Umbilical cord (tissue), 2 donors: ENCODE data around the gene KRT32. TPM values are rescaled to one million over a fixed set of nuclear protein-coding genes. Genes with fewer than 3 reads are reported as not detected.

Experiments
- DNase-seq: peaks from one replicate; pipeline ENCODE4 v3.0.0-alpha.2; 2015; ENCODE audit warnings: low spot score
- total RNA-seq: library from RNA; depleted of rRNA; stranded (reverse); fragments of >200 nt; gene quantifications from one replicate; pipeline ENCODE4 v1.2.3, GENCODE V29; 2014; ENCODE audit warnings: low replicate concordance; ENCODE audit not compliant: insufficient read depth

The KRT32 gene
- 1.2 TPM for total RNA-seq

GRCh38 chr17:41466988-41467387 is at the start of gene KRT32:
Gene KRT32, minus strand, starts transcription at chr17:41467386. Its CDS starts 61 bp downstream, at chr17:41467325.
- DNase-seq = no peak

- no peak for DNase-seq
These were observed 49.7 kb upstream of the KRT32 start for GRCh38 chr17:41516830-41517283.

GRCh38 chr17:41516147-41516829 is 49.1 kb upstream of the KRT32 start:
- no peak for DNase-seq

- no peak for DNase-seq
These were observed 46.0 kb upstream of the KRT32 start for GRCh38 chr17:41513168-41513547.

GRCh38 chr17:41512546-41513167 is 45.5 kb upstream of the KRT32 start:
- no peak for DNase-seq

- no peak for DNase-seq
These were observed 44.5 kb upstream of the KRT32 start for GRCh38 chr17:41511716-41512115.

GRCh38 chr17:41511116-41511515 is 43.9 kb upstream of the KRT32 start:
- peak; percentile 72 for DNase-seq

GRCh38 chr17:41510251-41511065 is 43.3 kb upstream of the KRT32 start:
- no peak for DNase-seq

- DNase-seq = peak; percentile 59
These were observed 40.2 kb upstream of the KRT32 start for GRCh38 chr17:41507315-41507880.

GRCh38 chr17:41505809-41506767 is 38.9 kb upstream of the KRT32 start:
- DNase-seq = no peak

GRCh38 chr17:41505007-41505808 is 38.0 kb upstream of the KRT32 start, which contains the start of gene KRT13:
Gene KRT13, minus strand, starts transcription at chr17:41505612. Its CDS starts 62 bp downstream, at chr17:41505550.
- peak; percentile 41 for DNase-seq

GRCh38 chr17:41504246-41504977 is 37.2 kb upstream of the KRT32 start:
- peak; percentile 28 for DNase-seq

GRCh38 chr17:41503202-41503601 is 36.0 kb upstream of the KRT32 start:
- no peak for DNase-seq

GRCh38 chr17:41500131-41500911 is 33.1 kb upstream of the KRT32 start:
- DNase-seq = peak; percentile 29

GRCh38 chr17:41499714-41500113 is 32.5 kb upstream of the KRT32 start:
- DNase-seq = no peak

- no peak for DNase-seq
These were observed 31.1 kb upstream of the KRT32 start for GRCh38 chr17:41498276-41498675.

- DNase-seq = peak; percentile 62
These were observed 29.8 kb upstream of the KRT32 start for GRCh38 chr17:41496803-41497484.

- DNase-seq = no peak
These were observed 27.3 kb upstream of the KRT32 start for GRCh38 chr17:41494524-41494923.
